ENCODE measurements around the gene AFF3.

DNA sequence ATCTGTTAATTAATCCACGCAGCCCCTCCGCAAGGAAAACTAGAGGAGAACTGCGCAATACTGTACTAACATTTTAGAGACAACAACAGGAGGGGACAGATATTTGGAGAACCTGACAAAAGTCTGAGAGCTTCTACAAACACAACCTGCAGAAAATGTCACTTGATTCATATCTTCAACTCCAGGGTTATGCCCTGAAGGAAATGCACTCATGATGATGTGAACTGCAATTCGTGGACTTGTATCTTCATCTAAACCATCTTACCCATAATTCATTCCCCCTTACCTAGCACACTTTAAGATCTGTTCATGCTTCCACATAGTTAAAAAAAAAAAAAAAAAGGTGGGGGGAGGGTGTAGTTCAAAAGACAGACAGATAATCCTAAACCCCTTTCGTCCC is 75.5 kb downstream of the AFF3 start:
- TF ChIP-seq, protein P1, sequence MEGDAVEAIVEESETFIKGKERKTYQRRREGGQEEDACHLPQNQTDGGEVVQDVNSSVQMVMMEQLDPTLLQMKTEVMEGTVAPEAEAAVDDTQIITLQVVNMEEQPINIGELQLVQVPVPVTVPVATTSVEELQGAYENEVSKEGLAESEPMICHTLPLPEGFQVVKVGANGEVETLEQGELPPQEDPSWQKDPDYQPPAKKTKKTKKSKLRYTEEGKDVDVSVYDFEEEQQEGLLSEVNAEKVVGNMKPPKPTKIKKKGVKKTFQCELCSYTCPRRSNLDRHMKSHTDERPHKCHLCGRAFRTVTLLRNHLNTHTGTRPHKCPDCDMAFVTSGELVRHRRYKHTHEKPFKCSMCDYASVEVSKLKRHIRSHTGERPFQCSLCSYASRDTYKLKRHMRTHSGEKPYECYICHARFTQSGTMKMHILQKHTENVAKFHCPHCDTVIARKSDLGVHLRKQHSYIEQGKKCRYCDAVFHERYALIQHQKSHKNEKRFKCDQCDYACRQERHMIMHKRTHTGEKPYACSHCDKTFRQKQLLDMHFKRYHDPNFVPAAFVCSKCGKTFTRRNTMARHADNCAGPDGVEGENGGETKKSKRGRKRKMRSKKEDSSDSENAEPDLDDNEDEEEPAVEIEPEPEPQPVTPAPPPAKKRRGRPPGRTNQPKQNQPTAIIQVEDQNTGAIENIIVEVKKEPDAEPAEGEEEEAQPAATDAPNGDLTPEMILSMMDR (conservative IDR thresholded peaks at IDR 0.05 in 1 of 2, IDR thresholded peaks at IDR 0.05 in 1 of 2; ENCODE audit: low read depth in 1 of 2, low read length in 2 of 2): no peak
- no peak for TF ChIP-seq EZH2 (IDR thresholded peaks at IDR 0.05; ENCODE audit: low read length, missing control alignments)

All from fibroblast of lung (primary cell).